Measurements from ENCODE around the gene PAQR5. TPM values are rescaled to one million over a fixed set of nuclear protein-coding genes. Genes with fewer than 3 reads are reported as not detected.

Gene PAQR5
- total RNA-seq, 1 experiment from 2014 or later = 9.4 TPM

- ATAC-seq (no peak), DNase-seq (ENCODE audit: low spot score) (no peak)
- TF ChIP-seq NFYB (CRISPR knock-in tag; conservative IDR thresholded peaks at IDR 0.05; ENCODE audit: low read depth) (no peak), JUN (CRISPR knock-in tag; IDR thresholded peaks at IDR 0.05) (no peak), FOXP1 (CRISPR knock-in tag; IDR thresholded peaks at IDR 0.05; ENCODE audit: borderline replicate concordance) (no peak), PRDM15 (CRISPR knock-in tag; IDR thresholded peaks at IDR 0.05) (no peak), GABPB1 (CRISPR knock-in tag; IDR thresholded peaks at IDR 0.05) (no peak), SMAD4 (CRISPR knock-in tag; IDR thresholded peaks at IDR 0.05) (no peak), NR1H2 (CRISPR knock-in tag; IDR thresholded peaks at IDR 0.05) (no peak), TP53 (CRISPR knock-in tag; IDR thresholded peaks at IDR 0.05) (no peak), ZSCAN18 (CRISPR knock-in tag; IDR thresholded peaks at IDR 0.05) (no peak), MLX (CRISPR knock-in tag; IDR thresholded peaks at IDR 0.05) (no peak), ZNF425 (CRISPR knock-in tag; conservative IDR thresholded peaks at IDR 0.05) (no peak), RORB (CRISPR knock-in tag; IDR thresholded peaks at IDR 0.05) (no peak), ZNF512 (CRISPR knock-in tag; IDR thresholded peaks at IDR 0.05; ENCODE audit: borderline replicate concordance) (no peak), RELA (CRISPR knock-in tag; IDR thresholded peaks at IDR 0.05; ENCODE audit: borderline replicate concordance) (no peak), IRF2 (CRISPR knock-in tag; IDR thresholded peaks at IDR 0.05; ENCODE audit: borderline replicate concordance, low read depth) (no peak), AR (CRISPR knock-in tag; IDR thresholded peaks at IDR 0.05) (no peak), FOXJ3 (CRISPR knock-in tag; IDR thresholded peaks at IDR 0.05; ENCODE audit: borderline replicate concordance) (no peak), TEAD1 (CRISPR knock-in tag; IDR thresholded peaks at IDR 0.05) (no peak), ZNF423 (CRISPR knock-in tag; IDR thresholded peaks at IDR 0.05) (no peak)
- Mint-ChIP-seq H3K27me3 (ENCODE audit: low read depth) (no peaks in the 10 kb centered on the region), H3K27ac (no peak overlapping the region), H3K9me3 (no peaks in the 10 kb centered on the region), H3K36me3 (no peaks in the 10 kb centered on the region; the same call in 1 of the 2 replicates), H3K4me3 (no peak overlapping the region), H3K4me1 (peaks cover 20% of the 10 kb centered on the region)
- CTCF ChIA-PET = interaction anchor here (0.8 to 3.4 kb wide), 12 partner anchors 8 to 395 kb away, joined by 3 to 23 read pairs (median 6); partner anchors contain the start of gene GLCE
- POLR2A ChIA-PET = no interaction called here
These were observed 96.7 kb downstream of the PAQR5 start for GRCh38 chr15:69395460-69395859.

Data from WTC11 (cell line).